HepG2 (cell line): Measurements from ENCODE around the gene ATP11B.

Experiments used
- EZH2 ChIP-seq: conservative IDR thresholded peaks from 2 replicates; pipeline ENCODE4 v1.6.1; 2012; ENCODE audit warnings: mild to moderate bottlenecking, low read depth, low read length, moderate library complexity
- FOXA1 ChIP-seq, 2 experiments: fragments of 450-650 bp in 1 of 2; sonication (generic) in 1 of 2; formaldehyde crosslinking in 1 of 2; IDR thresholded peaks; 2 replicates each; pipeline versions ENCODE4 v1.4.0 to v1.6.1; 2016 to 2020; ENCODE audit warnings: missing genetic modification reagents in 1 of 2
- MTA3 ChIP-seq: sonication (generic); formaldehyde crosslinking; IDR thresholded peaks from 2 replicates; pipeline ENCODE4 v1.4.0; 2020; ENCODE audit warnings: missing genetic modification reagents
- SIN3A ChIP-seq: IDR thresholded peaks from 2 replicates; pipeline ENCODE4 v1.6.1; 2011; ENCODE audit warnings: low read depth, mild to moderate bottlenecking, control low read depth, low read length, borderline replicate concordance
- TF ChIP-seq, protein P1 (sequence below): IDR thresholded peaks from 2 replicates; pipeline ENCODE4 v1.6.1; 2016

GRCh38 chr3:182785142-182785541 lies 8.2 kb upstream of the ATP11B start:
- TF ChIP-seq SIN3A: no peak
- TF ChIP-seq MTA3 (CRISPR knock-in tag): no peak
- no peak for TF ChIP-seq FOXA1 (IDR thresholded peaks at IDR 0.05)
- no peak for TF ChIP-seq FOXA1 (CRISPR knock-in tag; IDR thresholded peaks at IDR 0.05)
- TF ChIP-seq, protein P1, sequence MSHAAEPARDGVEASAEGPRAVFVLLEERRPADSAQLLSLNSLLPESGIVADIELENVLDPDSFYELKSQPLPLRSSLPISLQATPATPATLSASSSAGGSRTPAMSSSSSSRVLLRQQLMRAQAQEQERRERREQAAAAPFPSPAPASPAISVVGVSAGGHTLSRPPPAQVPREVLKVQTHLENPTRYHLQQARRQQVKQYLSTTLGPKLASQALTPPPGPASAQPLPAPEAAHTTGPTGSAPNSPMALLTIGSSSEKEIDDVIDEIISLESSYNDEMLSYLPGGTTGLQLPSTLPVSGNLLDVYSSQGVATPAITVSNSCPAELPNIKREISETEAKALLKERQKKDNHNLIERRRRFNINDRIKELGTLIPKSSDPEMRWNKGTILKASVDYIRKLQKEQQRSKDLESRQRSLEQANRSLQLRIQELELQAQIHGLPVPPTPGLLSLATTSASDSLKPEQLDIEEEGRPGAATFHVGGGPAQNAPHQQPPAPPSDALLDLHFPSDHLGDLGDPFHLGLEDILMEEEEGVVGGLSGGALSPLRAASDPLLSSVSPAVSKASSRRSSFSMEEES (CRISPR knock-in tag): no peak
- no peak for TF ChIP-seq EZH2
